GM19239 (cell line): ENCODE results near the gene SNPH.

Experiments used
- DNase-seq: peaks from one replicate; pipeline ENCODE4 v3.0.0; 2011; ENCODE audit warnings: low spot score; ENCODE audit not compliant: insufficient read length
- FAIRE-seq: peaks from 2 replicates; lab custom pipeline; 2011; peaks lifted over from hg19 to GRCh38; lab: Jason Lieb, UNC

The SNPH gene

DNA sequence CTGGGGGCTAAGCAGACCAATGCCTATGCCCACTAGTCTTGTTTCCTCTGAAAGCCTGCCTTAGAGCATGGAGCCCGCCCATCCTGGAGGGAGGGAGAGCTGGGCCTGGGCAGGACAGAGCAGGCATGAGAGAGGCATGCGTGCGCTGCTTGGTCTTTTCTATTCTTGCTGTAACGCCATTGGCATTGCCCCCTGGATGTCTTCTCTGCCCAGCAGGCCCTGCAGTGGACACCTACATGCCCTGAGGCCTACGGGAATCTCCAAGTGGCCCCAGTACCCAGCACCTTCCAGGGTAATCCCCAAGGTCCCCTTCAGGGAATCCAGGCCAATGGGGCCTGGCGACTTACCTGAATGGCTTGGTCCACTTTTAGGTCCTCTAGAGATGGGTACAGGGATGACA lies 53.9 kb downstream of the SNPH start:
- DNase-seq: no peak
- no peak for FAIRE-seq

DNA sequence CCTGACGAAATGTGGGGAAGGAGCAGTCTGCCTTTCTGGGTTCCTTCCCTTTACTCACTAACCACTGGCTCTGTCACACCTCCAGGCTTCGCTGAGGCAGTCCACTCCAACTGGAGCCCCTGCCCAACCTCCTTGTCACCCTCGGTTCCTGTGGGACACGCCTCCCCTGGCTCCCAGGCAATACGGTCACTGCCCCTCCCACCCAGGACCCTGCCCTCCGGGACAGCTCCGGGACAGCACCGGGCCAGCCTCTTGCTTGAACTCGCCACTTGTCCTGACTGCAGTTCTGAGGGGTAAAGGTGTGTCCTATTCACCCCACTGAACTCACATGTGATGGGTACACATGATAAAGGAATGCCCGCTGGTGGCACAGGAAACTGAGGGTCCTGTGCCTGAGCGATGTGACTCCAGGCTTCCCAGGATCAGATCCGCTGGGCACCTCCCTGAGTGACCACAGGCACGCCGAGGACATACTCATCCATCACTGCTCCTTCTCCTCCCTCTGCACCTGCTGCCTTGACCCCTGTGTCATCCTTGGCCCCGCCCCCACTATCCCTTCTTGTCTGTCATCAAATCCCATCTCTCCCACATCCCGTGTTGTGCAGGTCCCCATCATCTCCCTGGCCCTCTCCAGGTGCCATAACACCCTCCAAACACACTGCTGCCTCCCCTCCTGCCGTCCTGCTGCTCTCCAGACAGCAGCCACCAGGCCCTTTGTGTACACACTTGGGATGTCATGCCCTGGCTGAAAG lies 55.0 kb downstream of the SNPH start:
- DNase-seq (no peak), FAIRE-seq (no peak)

DNA sequence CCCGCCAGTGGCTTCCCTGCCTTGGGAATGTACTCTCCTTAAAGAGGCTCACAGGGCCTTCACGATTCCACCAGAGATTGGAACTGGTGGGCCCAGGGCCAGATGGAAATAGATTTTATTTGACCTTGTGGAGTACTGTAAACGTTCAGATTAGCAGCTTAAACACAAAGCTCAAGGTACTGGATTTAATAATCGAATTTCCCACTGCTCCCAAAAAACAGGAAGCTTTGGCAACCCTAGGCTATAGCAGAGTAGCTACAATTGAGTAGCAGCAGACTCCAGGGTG lies 55.5 kb downstream of the SNPH start:
- FAIRE-seq (no peak), DNase-seq (no peak)

DNA sequence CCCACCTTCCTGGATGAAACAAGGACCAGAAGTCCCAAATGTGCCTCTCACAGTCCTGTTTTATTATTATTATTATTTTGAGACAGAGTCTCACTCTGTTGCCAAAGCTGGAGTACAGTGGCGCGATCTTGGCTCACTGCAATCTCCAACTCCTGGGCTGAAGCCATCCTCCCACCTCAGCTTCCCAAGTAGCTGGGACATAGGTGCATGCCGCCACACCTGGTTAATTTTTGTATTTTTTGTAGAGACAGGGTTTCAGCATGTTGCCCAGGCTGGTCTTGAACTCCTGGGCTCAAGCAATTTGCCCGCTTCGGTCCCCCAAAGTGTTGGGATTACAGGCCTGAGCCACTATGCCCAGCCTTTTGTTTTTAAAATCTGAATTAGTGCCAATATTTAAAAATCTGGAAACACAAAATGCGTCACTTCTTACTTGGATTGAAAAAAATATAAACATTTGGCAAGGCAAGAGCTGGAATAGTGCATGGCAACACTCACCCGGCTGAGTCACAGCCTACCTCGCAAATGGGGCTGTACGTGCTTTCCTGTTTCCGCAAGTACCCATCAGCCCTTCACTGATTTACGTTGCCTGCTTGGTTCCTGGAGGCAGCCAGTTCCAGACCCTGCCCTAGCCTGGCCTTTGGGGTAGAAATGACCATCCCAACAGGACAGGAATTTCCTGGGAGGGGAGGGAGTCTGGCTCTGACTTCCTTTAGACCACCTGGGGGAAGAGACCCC lies 56.6 kb downstream of the SNPH start:
- FAIRE-seq: no peak
- DNase-seq: no peak

DNA sequence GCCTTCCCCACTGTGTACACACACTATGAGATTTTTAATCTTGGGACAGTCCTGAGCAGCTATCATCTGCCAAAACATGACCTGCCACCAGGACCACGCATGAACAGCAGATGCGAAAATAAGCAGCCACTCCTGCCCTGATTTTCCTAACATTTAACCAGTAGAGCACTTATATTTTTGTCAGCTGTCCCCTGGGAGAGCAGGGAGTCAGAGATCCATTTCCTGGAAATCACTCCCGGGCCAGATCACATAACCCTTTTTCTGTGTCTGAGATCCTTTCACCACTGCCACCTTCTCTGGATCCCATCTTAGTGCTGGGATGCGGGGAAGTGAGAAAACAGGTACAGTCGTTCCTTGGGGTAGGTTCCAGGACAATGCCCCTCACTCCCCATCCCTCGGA lies 57.2 kb downstream of the SNPH start:
- no peak for FAIRE-seq
- no peak for DNase-seq

DNA sequence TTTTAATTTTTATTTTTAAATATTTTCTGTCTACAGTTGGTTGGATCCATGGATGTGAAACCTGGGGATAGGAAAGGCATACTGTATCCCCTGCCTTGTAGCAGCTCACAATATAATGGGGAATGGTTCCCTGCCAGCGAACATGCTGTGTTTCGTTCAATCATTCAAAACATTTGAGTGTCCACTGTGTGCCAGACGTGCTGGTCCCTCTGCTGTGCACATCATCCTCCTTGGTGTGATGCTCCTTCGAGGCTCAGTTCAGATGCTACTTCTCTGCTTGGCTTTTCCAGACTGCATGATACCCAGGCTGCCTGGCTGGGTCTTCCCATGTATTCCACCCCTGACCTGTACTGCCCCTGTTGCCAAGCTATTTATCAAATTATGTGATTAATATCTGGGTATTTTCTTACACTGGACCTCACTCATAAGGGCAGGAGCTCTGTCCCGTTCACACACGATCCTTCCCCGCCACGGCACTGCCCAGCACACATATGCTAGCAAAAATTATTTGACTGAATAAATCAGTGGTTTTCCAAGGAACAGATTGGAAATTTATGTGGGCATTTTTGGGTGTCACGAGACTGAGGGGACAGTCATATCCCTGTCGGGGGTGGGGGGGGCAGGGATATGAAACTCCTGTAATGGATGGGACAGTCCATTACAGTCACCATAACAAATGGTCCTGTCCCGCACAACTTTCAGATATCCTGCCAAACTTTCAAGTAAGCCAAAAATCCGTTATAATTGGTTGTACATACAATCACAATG lies 57.9 kb downstream of the SNPH start:
- no peak for DNase-seq
- FAIRE-seq: no peak

DNA sequence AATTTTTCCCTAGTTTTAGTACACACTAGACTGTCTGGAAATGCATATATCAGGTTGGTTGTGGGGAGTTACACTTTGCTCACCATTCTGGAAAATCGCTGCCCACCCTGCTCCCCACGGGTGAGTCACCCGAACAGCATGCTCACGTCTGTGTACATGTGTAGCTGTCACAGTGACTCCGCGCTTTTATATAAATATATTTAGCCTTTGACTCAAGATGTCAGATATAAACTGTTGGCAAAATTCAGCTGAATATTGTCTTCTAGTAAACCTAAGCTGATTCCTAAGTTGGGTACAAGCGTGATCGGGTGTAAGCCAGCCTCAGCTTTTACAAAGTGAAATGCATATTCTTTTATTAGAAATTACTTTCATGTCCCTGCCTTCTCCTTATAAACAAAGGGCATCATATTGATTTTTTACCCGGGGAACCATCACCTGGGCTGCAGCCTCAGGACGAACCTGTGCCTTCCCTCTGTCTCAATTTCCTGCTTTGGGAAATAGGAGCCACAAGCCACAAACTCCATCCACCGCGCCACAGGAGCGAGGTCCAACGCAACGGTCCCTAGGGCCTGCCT lies 58.6 kb downstream of the SNPH start:
- DNase-seq: no peak
- peak; percentile 66 for FAIRE-seq

DNA sequence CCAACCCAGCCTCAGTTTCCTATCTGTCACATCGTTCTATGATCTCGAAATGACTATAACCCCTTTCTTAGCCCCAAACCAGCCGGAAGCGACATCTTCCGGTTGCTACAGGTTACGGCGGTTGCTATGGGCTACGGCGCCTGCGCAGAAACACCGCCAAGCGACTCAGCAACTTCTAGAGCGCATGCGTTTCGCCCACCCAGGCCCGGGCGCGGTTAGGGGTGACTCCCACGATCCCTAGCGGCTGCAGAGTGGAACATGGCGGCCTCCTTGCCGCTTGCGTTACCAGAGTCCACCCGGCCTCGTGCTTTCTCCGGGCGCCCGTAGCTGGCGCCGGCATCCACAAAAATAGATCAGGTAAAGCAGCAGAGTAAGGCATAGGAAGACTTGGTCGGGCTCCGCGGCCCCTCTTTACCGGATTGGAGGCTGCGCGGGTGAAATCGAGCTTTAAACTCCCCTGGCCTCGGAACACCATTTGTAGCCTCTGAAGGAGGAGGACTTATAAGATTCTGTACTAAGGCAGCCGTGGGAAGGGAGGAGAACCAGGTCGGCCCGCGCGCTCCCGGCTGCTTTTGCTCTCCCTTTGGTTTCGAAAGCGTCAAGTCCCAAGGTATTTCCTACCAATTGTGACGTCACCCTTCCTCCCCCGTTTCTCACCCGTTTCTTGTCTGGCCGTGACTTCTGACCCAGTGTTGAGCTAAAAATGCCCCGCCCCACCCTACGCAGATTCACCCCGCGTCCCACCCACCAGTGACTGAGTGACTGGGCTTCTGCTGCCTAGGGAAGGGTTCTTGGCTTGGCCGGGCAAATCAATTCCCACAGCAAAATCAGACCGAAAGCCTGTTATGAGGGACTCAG lies 59.3 kb downstream of the SNPH start:
- peak; percentile 90 for DNase-seq
- FAIRE-seq: peak; percentile 99

DNA sequence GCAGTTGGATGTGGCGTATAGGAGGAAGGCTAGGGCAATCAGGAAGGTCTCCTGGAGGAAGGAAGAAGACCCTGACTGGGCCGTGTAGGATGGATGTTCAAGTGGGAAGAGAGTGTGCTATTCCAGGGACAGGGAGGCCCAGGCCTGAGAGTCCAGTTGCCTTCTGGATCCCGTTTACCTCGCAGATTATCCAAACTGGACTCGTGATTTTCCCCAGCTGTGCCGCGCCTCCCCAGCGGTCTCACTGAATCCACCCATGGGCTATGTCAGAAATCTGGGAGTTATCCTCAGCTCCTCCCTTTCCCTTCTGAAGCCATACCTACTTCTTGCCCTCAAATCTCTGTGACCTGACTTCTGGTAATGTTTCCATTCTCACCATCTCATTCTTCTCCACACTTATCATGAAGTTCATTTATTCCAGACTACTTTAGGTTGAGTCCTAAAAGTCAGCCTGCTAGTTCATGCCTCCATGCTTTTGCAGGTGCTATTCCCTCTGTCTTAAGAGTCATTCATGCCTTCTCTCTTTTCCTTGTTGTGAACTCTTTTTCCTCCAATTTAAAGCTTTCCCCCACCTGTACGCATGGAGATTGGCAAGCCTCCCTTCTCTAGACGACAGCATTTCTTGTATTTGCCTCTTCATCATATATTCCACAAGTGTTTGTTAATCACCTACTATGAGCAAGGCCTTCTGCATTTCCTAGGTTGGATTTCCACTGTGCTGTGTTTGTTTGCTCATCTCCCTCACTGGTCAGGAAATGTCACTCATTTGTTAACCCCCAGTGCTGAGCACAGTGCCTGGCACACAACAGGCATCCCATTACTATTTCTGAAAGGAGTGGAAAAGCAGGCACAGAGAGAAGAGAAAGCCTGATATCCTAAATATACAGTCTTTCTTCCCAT lies 60.2 kb downstream of the SNPH start:
- FAIRE-seq (peak; percentile 64), DNase-seq (no peak)

DNA sequence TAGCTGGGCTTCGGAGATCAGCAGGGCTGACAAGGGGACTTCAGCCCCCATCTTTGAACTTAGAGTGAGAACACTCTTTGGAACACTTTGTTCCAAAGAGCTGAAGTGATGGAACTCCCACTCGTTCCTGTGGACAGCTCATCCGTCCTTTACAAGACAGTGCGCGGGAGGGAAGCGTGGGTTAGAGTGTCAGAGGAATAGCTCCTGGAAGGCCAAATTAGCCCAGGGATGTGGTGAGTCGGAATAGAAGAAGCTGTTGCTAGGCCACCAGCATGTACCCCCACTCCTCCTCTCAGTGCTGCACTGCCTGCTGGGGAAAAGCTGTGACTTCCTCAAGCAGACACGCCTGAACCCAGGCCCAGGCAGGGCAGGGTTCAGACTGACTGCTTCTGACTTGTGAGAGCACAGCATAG lies 61.2 kb downstream of the SNPH start:
- DNase-seq: no peak
- FAIRE-seq: no peak

DNA sequence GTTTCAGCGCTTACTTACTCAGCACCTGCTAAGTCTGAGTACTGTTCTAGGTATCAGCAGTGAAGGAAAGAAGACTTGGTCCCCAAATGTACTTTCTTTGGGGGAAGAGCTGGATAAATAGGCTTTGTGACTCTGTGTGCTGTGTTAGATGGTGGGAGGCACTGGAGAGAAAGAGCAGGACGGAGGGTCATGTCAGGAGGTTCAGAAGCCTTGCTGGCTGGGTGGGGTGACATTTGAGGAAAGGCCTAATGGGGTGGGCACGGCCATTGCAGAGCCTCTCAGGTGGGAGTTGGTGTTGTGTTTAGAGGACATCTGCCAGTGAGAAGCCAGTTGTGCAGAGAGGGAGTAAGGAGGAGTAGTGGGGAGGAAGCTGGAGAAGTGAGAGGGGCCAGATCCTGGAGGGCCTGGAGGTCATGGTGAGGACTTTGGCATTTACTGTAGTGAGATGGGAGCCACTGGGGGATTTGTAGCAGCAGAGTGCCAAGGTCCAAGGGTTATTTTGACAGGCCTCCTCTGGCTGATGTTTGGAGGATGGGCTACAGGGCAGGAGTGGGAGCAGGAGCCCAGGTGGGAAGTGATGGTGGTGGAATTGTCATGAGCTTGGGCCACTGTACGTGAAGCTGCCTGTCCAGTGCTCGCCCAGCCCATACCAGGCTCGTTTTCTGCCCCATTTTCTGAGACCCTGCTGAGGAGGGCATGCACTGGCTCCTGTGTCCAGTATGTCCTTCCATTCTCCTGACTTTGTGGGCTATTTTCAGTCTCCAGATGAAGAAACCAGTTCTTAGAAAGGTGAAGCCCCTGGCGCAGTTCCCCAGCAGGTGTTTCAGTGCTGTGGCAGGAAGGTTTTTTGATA lies 62.0 kb downstream of the SNPH start:
- no peak for FAIRE-seq
- DNase-seq: no peak

DNA sequence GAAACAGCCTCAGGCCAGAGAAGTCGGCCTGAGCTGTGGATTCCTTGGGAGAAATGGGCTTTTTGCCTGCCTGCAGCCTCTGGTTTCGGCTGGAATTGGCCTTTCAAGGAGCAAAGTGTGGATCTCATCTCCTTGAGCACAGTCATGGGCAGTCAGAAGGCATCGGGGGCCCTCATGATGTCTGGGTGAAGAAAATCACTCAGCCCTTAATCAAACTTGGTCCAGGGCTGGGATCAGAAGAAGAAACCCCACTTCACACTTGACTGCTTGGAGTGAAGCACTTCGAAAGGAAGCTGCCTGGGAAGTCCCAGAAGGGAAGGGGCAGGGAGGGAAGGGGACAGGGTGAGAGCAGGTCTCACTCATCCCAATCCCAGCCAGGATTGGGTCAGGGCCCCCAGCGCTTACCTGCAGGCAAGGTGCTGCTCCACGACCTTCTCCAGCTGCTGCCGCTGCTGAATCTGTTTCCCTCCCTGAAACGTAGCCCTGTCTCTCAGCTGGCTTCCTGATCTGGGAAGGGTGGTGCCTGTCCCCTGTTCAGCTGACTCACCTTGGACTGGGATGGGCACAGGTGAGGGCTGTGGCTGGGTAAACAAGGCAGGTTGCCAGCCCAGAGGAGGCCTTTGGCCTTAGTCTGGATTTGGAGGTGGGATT lies 62.7 kb downstream of the SNPH start, which contains the start of gene SDCBP2:
Gene SDCBP2 (minus strand): TSS at position 460 of the 651 bp plus-strand sequence. CDS start 8,723 bp downstream, outside the sequence.
- FAIRE-seq (no peak), DNase-seq (no peak)

DNA sequence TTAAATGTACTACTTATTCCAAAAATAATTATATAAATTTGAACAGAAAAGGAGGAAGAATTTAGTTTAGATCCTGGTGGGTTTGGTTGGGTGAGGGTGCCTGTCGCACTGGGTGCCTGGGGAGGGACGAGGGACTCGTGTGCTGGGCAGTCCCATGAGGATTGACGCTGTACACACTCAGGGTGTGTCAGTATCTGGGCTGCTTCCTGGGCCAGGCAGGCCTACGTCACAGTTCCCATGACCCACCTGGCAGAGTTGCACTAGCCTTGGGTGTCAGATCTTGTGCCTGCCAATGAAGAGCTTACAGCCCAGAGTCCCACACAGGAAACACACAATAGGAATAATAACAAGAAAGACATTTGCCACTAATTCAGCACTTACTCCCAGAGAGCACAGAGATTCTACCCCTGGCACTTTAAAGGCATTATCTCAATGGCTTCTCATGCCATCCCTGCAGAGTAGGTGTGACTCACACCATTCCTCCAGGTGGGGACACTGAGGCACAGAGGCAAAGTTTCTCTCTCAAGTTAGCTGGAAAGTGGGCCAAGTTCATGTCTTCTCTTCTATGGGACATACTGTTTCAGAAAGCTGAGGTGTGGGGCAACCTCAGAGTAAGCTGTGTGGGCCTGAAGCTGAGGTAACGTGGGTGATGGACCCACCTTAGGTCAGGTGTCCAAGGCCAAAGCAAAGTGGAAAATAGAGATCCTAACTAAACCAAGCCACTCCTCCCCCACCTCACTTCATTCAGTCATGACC lies 64.2 kb downstream of the SNPH start:
- DNase-seq (no peak), FAIRE-seq (no peak)

DNA sequence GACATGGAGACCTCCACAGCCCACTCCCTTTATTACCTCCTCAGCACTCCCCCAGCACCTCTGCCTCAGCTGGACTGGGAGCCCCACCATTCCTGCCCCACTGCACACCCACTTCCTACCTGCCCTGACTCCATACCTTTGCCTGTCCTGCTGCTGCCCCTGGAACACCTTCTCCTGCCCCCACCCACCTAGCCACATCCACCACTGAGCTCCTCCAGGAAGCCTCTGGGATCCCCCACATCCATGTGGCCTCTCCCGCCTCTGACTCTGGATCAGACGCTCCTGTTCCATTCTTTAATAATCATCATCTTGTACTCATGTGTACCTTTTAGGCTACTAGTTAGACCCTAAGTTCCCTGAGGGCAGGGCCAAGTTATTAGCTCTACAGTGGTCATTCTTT lies 65.0 kb downstream of the SNPH start:
- DNase-seq (no peak), FAIRE-seq (no peak)

DNA sequence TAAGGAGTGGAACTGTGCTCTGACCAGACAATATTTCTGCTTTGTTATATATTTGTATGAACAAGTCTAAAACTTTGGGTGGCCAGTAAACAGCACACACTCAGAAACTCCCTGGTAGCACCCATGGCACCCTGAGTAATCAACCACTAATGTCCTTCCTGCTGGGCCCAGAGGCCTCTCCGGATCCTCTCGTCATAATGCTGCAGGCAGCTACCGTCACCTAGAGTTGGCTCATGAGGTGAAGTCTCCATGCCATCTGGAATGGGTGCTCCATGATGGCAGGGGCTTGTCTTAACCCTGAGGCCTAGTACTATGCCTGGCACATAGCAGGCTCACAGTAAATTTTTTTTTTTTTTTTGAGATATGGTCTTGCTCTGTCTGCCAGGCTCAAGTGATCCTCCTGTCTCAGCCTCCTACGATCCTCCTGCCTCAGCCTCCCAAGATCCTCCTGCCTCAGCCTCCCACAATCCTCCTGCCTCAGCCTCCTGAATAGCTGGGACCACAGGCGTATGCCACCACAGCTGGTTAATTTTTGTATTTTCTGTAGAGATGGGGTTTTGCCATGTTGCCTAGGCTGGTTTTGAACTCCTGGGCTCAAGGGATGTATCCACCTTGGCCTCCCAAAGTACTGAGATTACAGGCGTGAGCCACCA lies 65.8 kb downstream of the SNPH start:
- FAIRE-seq (no peak), DNase-seq (no peak)

DNA sequence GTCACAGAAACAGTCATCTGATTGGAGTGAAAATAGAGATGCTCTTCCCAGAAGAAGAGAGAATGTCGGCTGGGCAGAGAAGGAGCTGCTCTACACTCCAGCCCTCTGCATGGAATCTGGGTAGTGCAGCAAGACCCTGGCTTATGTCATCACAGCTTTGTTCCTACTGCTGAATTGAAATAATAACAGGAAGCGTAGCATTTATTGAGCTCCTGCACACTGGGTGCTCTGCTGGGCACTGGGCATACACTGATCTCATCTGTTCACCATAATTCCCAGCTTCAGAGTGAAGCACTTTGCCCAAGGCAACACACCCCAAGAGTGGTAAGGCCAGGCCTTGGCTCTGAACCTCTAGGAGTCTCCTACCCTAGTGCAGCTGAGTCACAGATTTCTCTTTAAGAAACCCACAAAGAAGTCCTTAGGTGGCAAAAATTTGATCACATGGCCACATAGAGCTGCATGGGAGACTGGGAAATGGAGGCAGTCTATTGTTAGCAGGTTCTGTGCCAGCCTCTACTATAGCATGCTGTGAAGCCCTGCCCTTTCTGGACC lies 66.7 kb downstream of the SNPH start:
- DNase-seq (no peak), FAIRE-seq (no peak)
